HG02943 (cell line): Measurements from ENCODE around the gene ADAMTS2.

Source experiments
- ATAC-seq: cut with Tn5 transposase; IDR thresholded peaks from one replicate; pipeline ENCODE4 v1.9.1; 2021; ENCODE audit warnings: mild to moderate bottlenecking, low read depth, moderate library complexity; ENCODE audit not compliant: unreplicated experiment

Gene ADAMTS2

DNA sequence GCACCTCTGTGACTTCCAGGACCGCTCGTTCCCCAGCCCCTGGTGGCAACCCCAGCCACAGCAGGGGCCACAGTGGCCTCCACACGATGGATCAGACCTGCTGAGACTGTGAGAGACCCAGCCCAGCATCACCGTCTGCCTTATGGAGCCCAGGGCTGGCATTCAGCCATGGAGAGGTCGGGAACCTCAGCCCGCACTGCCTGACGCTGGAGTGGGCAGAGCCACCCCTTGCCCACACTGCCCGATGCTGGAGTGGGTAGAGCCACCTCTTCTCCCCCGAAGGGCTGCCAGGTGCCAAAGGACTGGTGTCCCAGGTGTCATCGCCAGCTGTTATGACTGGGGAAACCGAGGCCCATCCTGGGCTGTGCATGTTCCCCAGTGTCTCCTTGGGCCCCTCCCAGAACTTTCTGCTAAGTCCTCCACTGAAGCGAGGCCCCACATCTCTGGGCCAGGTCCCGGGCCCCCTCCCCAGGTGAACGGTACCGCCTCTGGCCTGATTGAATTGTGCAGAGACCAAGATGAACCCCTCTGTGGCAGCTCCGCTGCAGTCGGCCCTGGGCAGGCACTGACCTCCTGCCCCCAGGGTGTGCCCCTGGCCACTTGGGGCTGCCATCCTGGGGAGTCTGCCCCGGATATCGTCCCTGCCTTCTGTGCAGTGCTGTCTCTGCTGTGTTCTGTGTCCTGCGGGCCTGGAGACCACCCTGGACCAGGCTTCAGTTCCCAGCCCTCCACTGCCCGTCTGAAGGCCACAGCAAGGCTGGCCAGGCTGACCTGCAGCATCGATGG is 137.1 kb downstream of the ADAMTS2 start:
- no peak for ATAC-seq

DNA sequence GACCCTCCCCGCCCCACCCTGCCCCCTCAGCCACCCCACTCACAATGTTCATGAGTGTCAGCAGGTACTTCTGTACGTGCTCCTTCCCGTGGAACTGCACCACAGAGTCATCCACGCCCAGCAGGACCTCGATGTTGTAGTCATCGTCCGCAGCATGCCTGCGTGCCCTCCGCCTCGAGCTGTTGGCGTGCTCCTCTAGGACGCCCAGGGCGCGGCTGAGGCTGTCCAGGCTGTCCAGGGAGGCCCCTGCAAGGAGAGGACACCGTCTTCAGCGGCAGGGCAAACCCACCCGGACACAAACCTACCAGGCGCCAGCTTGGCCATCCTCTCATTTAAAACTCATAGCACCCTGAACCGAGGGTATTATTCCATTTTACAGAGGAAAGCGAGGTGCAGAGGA is 137.8 kb downstream of the ADAMTS2 start:
- ATAC-seq, result no peak

DNA sequence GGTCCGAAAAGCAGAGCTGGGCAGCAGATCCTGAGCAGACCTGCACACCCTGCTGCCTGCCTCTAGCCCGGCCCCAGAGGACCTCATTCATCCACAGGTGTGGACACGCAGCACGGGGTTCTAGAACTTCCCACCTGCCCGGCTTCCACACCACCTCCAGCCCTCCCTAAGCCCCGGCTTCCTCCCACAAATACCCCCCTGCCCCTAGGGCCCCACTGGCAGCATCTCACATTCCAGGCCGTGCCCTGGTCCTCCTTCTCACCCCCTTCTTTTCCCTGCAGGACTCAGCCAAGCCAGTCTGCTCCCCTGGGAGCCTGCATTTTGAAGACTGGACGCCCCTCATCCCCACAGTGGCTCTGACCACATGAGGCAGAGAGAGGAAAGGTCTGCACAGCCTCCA is 138.9 kb downstream of the ADAMTS2 start:
- no peak for ATAC-seq

GRCh38 chr5:179205277-179205676 is 140.0 kb downstream of the ADAMTS2 start:
- ATAC-seq, result no peak

DNA sequence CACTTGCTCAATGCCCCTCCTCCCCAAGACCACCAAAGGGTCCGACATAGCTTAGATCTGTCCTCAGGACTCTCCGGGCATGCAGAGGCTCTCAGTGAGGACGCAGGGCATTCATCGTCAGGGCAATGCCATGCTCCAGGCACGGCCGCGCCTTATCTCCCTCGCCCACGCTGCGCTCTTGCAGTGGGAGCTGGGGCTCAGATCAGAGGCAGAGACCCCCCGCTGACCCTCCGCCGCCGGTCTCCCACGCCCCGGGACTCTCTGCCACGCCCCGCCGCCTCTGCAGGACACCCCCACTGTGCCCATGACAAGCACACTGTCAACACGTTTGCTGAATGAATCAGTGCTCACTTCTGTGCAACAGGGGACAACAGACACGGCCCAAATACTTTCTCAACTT is 140.7 kb downstream of the ADAMTS2 start:
- no peak for ATAC-seq

DNA sequence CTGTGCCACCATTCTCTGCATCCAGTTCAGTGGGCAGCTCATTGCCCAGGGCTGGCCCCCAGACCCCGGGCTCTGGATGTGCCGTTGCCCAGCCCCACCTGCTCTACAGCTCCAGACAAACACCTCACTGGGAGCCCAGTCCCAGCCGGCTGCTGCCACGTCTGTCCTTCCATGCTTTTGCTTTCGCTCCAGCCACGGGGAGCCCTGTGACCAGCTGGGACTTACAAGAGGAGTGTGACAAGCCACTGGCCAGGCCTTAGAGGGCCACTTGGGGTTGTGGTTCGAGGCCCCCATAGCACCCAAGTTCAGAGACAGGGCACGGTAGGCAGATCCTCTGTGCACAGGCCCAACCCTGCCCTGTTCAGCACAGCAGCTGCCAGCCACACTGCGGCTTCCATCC is 142.0 kb downstream of the ADAMTS2 start:
- ATAC-seq, result no peak

- no peak for ATAC-seq
Observed at GRCh38 chr5:179201986-179202385, 143.3 kb downstream of the ADAMTS2 start.

DNA sequence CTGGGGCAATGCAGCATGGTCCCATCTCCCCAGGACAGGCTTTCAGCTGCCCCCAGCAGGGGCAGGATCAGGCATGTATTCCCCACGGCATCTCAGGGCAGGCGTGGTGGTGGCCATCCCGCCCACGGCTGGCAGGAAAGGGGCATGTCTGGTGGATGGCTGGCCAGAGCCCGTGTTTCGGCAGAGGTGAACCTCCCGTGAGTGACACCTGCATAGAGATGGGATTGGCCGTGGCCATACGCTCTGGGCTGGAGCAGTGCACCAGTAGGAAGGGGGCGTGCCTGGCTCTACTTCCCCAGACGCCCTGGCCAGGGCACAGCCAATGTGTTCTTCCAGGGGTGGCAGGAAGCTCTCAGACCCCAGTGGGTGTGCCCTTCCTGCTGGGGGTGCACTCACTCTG is 146.0 kb downstream of the ADAMTS2 start:
- ATAC-seq, result no peak

- no peak for ATAC-seq
Observed at GRCh38 chr5:179198825-179199224, 146.4 kb downstream of the ADAMTS2 start.

DNA sequence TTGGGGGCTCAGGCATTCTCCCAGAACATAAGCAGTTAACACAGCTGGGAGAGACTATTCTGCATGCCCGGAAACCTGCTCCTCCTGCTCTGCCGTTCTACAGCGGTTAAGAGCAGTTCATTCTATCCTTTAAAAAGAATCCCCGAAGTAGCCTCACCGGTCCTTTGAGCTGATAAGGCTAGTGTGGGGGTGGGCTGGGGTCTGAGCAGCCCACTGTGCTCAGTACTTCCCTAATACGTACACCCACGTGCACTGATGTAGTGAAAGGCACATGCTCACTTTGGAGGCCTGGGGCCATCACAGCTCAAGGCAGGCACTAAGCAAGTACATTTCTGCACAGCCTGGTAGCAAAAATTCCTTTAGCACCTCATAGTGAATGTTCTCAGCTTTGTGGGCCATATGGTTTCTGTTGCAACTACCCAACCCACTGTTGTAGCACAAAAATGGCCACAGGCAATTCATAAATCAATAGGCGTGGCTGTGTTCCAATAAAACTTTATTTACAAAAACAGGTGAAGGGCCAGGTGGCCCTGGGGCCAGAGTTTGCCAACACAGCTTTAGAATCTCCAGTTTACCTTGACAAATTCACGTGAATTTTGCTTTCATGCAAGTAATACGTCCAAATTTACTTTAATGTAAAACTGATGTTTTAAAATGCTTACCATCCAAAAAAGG is 148.7 kb downstream of the ADAMTS2 start:
- ATAC-seq, result no peak

GRCh38 chr5:179195561-179196404 is 149.5 kb downstream of the ADAMTS2 start:
- ATAC-seq, result no peak

GRCh38 chr5:179194941-179195381 is 150.3 kb downstream of the ADAMTS2 start:
- no peak for ATAC-seq

DNA sequence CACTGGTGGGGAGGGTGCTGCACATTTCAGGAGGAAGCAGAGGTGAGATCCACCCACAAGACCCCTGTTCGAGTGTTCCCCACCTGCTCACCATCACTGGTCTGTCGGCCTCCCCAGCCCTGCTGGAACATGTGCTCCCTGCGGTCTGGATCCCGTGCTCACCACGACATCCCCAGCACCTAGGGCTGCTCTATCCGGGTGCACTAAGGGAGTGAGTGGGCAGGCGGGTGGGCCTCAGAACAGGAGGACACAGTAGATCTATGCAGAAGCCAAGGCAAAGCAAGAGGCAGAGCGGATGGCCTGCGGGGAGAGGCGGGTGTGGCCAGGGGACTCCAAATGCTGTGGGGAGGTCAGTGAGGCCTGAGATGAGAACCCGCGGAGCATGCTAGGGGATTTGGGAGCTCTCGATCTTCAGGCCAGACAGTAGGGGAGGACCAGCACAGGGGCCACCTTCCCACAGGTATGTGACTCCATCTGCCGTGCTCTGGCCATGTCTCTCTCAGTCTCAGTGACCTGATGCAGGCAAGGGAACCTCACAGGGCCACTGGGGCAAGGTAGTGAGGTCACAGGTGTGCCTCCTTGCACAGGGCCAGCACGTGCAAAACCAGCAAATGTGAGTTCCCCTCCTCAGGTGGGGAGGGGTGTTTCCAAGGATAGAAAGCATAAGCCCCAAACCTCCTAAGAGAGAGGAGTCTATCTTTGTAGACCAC is 150.9 kb downstream of the ADAMTS2 start:
- ATAC-seq, result no peak

GRCh38 chr5:179193746-179194145 is 151.5 kb downstream of the ADAMTS2 start:
- no peak for ATAC-seq

GRCh38 chr5:179192891-179193470 is 152.3 kb downstream of the ADAMTS2 start:
- ATAC-seq, result no peak

GRCh38 chr5:179192185-179192890 is 152.9 kb downstream of the ADAMTS2 start:
- no peak for ATAC-seq

GRCh38 chr5:179191506-179192184 is 153.6 kb downstream of the ADAMTS2 start:
- no peak for ATAC-seq

- ATAC-seq, result no peak
Observed at GRCh38 chr5:179190851-179191505, 154.3 kb downstream of the ADAMTS2 start.
